Measurements from ENCODE around the gene MCC.
A peak's percentile ranks its signal among the peaks of the same experiment; 100 is the strongest.

MCC gene

DNA sequence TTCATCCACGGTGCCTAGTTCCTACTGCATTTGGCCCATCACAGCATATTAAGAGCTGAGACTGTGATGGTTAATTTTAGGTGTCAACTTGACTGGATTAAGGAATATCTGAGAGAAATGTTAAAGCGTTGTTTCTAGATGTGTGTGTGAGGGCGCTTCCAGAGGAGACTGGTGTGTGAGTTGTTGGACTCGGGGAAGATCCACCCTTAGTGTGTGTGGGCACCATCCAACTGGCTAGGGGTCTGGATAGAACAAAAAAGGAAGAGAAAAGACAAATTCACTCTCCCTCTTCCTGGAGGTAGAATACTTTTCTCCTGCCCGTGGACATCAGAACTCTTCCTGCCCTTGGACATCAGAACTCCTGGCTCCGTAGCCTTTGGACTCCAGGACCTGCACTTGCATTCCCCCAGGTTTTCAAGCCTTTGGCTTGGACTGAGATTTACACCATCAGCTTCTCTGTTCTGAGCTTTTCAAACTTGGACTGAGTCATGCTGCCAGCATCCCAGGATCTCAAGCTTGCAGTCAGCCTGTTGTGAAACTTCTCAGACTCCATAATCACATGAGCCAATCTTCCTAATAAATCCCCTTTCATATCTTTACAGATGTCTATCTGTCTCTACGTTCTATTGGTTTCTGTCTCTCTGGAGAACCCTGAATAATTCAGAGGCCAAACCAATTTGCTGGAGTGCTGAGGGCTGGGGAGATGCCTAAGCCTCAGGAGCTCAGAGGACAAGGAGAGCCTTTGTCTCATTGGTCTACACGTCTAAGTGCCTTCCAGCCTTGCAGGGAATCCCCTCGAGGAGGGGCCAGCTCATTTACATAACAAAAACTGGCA, 347.2 kb downstream of the MCC start:
- TF ChIP-seq, protein P1, sequence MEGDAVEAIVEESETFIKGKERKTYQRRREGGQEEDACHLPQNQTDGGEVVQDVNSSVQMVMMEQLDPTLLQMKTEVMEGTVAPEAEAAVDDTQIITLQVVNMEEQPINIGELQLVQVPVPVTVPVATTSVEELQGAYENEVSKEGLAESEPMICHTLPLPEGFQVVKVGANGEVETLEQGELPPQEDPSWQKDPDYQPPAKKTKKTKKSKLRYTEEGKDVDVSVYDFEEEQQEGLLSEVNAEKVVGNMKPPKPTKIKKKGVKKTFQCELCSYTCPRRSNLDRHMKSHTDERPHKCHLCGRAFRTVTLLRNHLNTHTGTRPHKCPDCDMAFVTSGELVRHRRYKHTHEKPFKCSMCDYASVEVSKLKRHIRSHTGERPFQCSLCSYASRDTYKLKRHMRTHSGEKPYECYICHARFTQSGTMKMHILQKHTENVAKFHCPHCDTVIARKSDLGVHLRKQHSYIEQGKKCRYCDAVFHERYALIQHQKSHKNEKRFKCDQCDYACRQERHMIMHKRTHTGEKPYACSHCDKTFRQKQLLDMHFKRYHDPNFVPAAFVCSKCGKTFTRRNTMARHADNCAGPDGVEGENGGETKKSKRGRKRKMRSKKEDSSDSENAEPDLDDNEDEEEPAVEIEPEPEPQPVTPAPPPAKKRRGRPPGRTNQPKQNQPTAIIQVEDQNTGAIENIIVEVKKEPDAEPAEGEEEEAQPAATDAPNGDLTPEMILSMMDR (IDR thresholded peaks at IDR 0.05; ENCODE audit: low read length, missing control alignments): no peak
- H3K4me3 ChIP-seq (replicated peaks; ENCODE audit: low read depth, low read length): no peak overlapping the region
- peak; percentile 86 for DNase-seq (ENCODE audit: low read depth)

DNA sequence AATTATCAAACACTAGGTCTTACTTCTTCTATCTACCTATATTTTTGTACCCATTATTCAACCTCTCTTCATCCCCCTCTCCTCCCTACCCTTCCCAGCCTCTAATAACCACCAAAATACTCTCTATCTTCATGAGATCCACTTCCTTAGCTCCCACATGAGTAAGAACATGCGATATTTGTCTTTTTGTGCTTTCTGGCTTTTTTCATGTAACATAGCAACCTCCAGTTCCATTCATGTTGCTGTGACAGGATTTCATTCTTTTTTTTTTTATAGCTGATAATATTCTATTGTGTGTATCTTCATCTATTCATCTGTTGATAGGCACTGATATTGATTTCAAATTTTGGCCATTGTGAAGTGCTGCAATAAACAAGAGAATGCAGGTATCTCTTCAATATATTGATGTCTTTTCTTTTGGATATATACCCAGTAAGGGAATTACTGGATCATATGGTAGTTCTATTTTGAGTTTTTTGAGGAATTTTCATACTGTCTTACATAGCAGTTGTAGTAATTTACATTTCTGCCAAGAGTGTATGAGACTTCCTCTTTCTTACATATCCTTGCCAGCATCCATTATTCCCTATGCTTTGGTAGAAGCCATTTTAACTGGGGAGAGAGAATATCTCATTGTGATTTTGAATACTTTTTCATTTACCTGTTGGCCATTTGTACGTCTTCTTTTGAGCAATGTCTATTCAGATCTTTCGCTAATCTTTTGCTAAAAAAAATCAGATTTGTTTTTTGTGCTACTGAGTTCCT, 354.9 kb downstream of the MCC start:
- no peak overlapping the region for H3K4me3 ChIP-seq (replicated peaks; ENCODE audit: low read depth, low read length)
- TF ChIP-seq, protein P1 (IDR thresholded peaks at IDR 0.05; ENCODE audit: low read length, missing control alignments): no peak
- no peak for DNase-seq (ENCODE audit: low read depth)

DNA sequence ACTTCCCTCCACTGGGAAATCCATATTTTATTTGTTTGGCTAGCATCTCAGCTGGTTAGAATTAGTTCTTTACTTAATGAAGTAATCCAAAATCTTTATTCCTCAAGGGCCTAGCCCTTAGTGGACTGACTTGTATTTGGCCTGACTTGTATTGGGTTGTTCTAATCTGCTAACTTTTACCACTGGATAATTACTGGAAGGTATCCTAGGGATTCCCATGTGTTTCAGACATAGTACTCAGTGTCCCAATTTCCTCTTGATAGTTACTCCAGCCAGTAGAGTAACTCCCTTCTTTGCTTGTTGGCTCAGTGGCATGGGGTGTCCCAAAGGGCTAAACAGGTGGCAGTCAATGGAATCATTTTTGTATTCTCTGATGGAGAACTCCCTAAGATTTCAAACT, 355.7 kb downstream of the MCC start:
- TF ChIP-seq, protein P1 (IDR thresholded peaks at IDR 0.05; ENCODE audit: low read length, missing control alignments): no peak
- no peak overlapping the region for H3K4me3 ChIP-seq (replicated peaks; ENCODE audit: low read depth, low read length)

DNA sequence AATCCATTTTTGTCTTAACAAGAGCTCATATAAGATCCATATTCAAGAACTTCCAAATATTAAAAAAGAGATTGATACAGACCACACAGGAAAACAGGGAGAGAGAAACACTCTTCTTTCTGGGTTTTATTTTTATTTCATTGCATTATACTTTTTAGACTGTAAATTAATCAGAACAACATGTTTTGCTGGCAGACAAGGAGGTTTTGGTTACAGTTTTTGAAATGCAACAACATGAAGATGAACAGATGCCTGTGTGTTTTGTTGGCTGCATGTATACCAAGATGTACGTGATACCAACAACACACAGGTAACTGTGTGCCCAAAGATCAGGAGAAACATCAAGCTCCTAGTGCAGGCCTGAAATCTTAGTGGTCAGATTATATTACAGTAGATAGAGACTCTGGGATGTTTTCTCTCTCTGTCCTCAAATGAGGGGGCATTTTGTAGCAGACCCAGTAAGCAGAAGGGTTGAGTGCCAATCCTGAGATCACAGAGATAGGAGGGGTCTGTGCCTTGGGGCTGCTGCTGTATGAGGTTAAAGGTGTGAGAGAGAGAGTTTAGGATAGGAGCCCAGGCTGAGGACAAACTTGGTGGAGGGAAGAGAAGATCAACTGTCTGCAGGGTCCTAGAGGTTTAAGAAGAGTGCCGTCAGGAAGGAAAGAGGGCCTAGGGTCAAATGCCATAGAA, 359.5 kb downstream of the MCC start:
- no peak for DNase-seq (ENCODE audit: low read depth)
- TF ChIP-seq, protein P1 (IDR thresholded peaks at IDR 0.05; ENCODE audit: low read length, missing control alignments): no peak
- H3K4me3 ChIP-seq (replicated peaks; ENCODE audit: low read depth, low read length): no peak overlapping the region

More for the DNA sequence above, 355.7 kb downstream of the MCC start:
- DNase-seq (ENCODE audit: low read depth): no peak

DNA sequence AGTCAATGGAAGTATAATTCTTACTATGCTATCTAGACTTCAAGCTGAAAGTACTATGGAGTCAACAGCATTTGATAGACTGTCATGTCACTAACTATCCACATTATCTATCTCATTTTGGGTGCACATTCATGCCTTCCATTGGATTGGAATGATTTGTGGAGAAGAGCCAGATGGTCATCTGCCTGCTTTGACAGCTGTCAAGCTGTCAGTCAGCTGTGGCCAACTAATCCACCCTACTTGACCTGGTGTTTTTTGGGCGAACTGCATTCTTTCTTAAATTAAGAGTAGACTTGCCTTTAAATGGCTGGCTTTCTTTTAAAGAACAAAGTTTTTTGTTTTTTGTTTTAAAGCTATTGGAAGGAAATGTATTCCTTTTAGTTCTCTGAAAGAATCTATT, 360.2 kb downstream of the MCC start:
- H3K4me3 ChIP-seq (replicated peaks; ENCODE audit: low read depth, low read length): no peak overlapping the region
- DNase-seq (ENCODE audit: low read depth): no peak
- TF ChIP-seq, protein P1 (IDR thresholded peaks at IDR 0.05; ENCODE audit: low read length, missing control alignments): no peak

DNA sequence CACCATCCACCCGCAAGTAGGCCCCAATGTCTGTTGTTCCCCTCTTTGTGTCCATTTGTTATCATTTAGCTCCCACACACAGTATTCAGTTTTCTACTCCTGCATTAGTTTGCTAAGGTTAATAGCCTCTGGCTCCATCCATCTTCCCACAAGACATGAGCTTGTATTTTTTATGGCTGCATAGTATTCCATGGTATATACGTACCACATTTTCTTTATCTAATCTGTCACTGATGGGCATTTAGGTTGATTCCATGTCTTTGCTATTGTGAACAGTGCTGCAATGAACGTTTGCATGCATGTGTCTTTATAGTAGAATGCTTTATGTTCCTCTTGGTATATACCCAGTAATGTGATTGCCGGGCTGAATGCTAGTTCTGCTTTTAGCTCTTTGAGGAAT, 361.2 kb downstream of the MCC start:
- TF ChIP-seq, protein P1 (IDR thresholded peaks at IDR 0.05; ENCODE audit: low read length, missing control alignments): no peak
- DNase-seq (ENCODE audit: low read depth): no peak
- no peak overlapping the region for H3K4me3 ChIP-seq (replicated peaks; ENCODE audit: low read depth, low read length)
